MM.1S (cell line): Measurements from ENCODE around the gene PCNX1.

ENCODE experiments used
- EZH2 ChIP-seq: fragments of 300-600 bp; sonication (generic); optimal IDR thresholded peaks from 2 replicates; pipeline ENCODE3; 2017; ENCODE audit warnings: low read depth, mild to moderate bottlenecking, antibody characterized with exemption, low read length, mixed read lengths
- EZH2phosphoT487 ChIP-seq: fragments of 300-600 bp; sonication (generic); IDR thresholded peaks from 2 replicates; pipeline ENCODE4 v1.6.1; 2018; ENCODE audit warnings: antibody characterized with exemption, low read length
- TF ChIP-seq, protein P1 (sequence below): fragments of 300-600 bp; sonication (generic); IDR thresholded peaks from 2 replicates; pipeline ENCODE4 v1.5.1; 2016; ENCODE audit warnings: antibody characterized with exemption, low read length, mixed read lengths

DNA sequence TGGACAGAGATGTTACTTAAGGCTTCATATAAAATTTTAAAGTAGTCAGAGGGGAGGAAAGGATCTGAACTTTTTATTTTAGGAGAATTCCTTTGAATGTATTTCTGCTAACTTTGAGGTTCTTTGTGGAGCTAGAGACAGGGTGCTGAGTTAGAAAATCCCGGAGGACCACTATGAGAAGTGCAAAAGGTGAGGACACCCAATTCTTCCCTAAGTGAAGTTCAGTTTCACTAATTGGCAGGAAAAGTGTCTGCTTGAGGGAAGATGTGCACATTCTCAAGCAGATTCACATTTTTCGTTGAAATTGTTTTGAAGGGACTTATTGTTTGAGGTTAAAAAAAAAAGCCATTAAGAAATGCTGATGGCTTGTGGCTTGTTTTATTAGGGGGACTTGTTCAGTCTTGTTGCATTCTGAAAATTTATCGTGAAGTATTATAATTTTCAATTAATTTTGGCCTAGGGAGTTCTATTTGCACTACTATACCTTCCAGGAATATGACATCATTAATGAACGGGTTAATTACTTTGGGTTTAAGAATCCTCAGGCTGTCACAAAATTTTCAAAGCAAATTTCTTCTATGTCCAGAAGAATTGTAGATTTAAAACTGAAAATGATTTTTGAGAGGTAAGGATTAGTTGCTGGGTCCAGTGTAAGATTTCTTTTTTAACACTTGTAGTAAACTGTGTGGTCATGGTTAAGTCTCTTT lies 1.8 kb downstream of the PCNX1 start:
- TF ChIP-seq, protein P1, sequence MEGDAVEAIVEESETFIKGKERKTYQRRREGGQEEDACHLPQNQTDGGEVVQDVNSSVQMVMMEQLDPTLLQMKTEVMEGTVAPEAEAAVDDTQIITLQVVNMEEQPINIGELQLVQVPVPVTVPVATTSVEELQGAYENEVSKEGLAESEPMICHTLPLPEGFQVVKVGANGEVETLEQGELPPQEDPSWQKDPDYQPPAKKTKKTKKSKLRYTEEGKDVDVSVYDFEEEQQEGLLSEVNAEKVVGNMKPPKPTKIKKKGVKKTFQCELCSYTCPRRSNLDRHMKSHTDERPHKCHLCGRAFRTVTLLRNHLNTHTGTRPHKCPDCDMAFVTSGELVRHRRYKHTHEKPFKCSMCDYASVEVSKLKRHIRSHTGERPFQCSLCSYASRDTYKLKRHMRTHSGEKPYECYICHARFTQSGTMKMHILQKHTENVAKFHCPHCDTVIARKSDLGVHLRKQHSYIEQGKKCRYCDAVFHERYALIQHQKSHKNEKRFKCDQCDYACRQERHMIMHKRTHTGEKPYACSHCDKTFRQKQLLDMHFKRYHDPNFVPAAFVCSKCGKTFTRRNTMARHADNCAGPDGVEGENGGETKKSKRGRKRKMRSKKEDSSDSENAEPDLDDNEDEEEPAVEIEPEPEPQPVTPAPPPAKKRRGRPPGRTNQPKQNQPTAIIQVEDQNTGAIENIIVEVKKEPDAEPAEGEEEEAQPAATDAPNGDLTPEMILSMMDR = no peak
- TF ChIP-seq EZH2 (no peak), EZH2phosphoT487 (no peak)
